ENCODE data around the gene PEX14.

The PEX14 gene

DNA sequence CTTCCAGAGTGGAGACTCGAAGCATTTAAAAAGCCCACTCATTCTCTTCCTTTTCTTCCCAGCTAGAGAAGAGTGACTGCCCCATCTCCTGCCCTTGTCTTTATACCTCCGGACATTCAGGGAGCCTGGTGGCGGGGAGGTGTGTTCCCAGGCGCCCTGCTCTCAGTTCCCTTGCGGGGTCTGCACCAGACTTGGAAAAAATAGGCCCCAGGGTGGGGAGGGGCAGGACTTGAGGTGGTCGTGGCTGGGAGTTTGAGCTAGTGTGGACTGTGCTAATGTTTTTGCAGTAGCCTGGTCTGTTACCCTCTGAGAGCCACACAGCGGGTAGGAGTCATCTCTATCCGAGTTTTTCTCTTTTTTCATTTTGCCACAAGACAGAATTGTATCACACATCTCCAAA lies 139.1 kb downstream of the PEX14 start:
- no peak overlapping the region for H3K9ac ChIP-seq (ENCODE audit: low read depth in 1 of 2, low read length in 2 of 2)
- H3K9me3 ChIP-seq (ENCODE audit: control insufficient read depth in 1 of 2, low read length in 2 of 2): no peaks in the 10 kb centered on the region
- no peak overlapping the region for H3K27ac ChIP-seq (ENCODE audit: low read depth, low read length)
- H3K27me3 ChIP-seq (ENCODE audit: control insufficient read depth in 1 of 2, insufficient read depth in 2 of 2, low read length in 2 of 2): no peaks in the 10 kb centered on the region
- H3K4me3 ChIP-seq (ENCODE audit: low read depth in 1 of 2, low read length in 2 of 2): no peak overlapping the region
- H3K36me3 ChIP-seq (ENCODE audit: control insufficient read depth in 1 of 2, insufficient read depth in 2 of 2, low read length in 2 of 2): peaks cover 6 to 17% of the 10 kb centered on the region in 2 donors
- no peaks in the 10 kb centered on the region for H3K4me1 ChIP-seq (ENCODE audit: control insufficient read depth in 1 of 2, insufficient read depth in 2 of 2, low read length in 2 of 2)

DNA sequence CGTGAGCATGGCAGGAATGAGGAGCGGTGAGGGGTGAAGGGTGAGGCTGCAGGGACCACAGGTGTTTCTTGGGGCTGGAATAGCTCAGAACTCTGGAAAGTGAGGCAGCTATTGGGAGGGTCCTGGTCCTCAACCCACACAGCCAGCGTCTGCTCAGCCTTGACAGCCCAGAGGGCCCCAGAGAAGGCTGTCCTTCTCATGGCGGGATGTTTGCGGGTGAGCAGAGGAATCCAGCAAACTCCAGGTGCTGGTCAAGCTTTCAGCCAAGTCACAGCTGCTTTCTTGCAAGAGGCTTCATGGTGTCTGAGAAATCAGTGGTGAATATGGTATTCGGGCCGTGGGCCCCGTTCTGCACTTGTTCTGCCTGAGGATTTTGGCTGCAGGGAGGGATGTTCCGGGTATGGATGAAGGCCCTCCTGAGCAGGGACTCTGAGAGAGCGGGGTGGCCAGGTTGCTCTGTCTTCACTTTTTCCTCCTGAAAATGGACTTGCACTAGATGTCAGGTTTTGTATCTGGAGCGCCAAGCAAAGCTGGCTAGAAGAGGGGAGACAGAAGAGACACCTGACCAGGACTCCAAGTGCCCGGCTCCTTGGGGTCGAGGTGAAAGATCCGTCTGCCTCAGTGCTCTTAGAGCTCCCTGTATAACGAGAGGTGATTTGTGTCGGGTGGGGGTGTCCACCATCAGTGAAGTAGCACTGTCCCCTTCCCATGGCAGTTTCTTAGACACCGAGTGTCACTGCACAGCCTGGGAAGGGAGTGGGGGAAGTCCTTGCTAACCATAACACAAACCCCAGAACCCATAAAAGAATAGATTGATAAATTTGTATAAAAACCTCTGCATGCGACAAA lies 139.9 kb downstream of the PEX14 start:
- no peaks in the 10 kb centered on the region for H3K4me1 ChIP-seq (ENCODE audit: control insufficient read depth in 1 of 2, insufficient read depth in 2 of 2, low read length in 2 of 2)
- no peak overlapping the region for H3K9ac ChIP-seq (ENCODE audit: low read depth in 1 of 2, low read length in 2 of 2)
- H3K36me3 ChIP-seq (ENCODE audit: control insufficient read depth in 1 of 2, insufficient read depth in 2 of 2, low read length in 2 of 2): peaks cover 9 to 19% of the 10 kb centered on the region in 2 donors
- no peaks in the 10 kb centered on the region for H3K9me3 ChIP-seq (ENCODE audit: control insufficient read depth in 1 of 2, low read length in 2 of 2)
- no peak overlapping the region for H3K27ac ChIP-seq (ENCODE audit: low read depth, low read length)
- no peak overlapping the region for H3K4me3 ChIP-seq (ENCODE audit: low read depth in 1 of 2, low read length in 2 of 2)
- H3K27me3 ChIP-seq (ENCODE audit: control insufficient read depth in 1 of 2, insufficient read depth in 2 of 2, low read length in 2 of 2): no peaks in the 10 kb centered on the region

DNA sequence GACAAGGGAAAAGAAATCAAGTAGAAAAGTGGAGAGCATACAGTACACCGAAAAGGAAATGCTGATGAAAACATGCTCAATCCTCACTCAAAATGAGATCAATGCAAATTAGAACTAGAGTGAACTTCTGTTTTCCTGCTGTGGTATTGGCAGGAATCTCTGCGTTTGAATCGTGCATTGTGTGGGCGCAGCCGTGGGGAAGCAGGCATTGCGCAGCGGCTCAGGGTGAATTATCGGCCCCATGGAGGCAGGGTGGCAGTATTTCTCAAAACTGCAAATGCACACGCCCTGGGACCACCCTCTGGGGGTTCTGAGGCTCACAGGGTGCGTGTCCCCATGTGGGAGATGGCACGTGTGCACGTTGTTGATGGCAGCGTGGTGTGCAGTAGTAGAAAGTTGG lies 140.6 kb downstream of the PEX14 start:
- Histone ChIP-seq H3K9me3 (ENCODE audit: control insufficient read depth in 1 of 2, low read length in 2 of 2) (no peaks in the 10 kb centered on the region), H3K4me3 (ENCODE audit: low read depth in 1 of 2, low read length in 2 of 2) (no peak overlapping the region), H3K36me3 (ENCODE audit: control insufficient read depth in 1 of 2, insufficient read depth in 2 of 2, low read length in 2 of 2) (peaks cover 9 to 19% of the 10 kb centered on the region in 2 donors), H3K4me1 (ENCODE audit: control insufficient read depth in 1 of 2, insufficient read depth in 2 of 2, low read length in 2 of 2) (no peaks in the 10 kb centered on the region), H3K9ac (ENCODE audit: low read depth in 1 of 2, low read length in 2 of 2) (no peak overlapping the region), H3K27me3 (ENCODE audit: control insufficient read depth in 1 of 2, insufficient read depth in 2 of 2, low read length in 2 of 2) (no peaks in the 10 kb centered on the region), H3K27ac (ENCODE audit: low read depth, low read length) (no peak overlapping the region)

- H3K27ac ChIP-seq (ENCODE audit: low read depth, low read length): no peak overlapping the region
- no peak overlapping the region for H3K9ac ChIP-seq (ENCODE audit: low read depth in 1 of 2, low read length in 2 of 2)
- H3K36me3 ChIP-seq (ENCODE audit: control insufficient read depth in 1 of 2, insufficient read depth in 2 of 2, low read length in 2 of 2): peaks cover 9 to 19% of the 10 kb centered on the region in 2 donors
Observed at GRCh38 chr1:10615932-10616671, 141.4 kb downstream of the PEX14 start.

GRCh38 chr1:10616696-10617095 lies 141.9 kb downstream of the PEX14 start:
- H3K4me1 ChIP-seq (ENCODE audit: control insufficient read depth in 1 of 2, insufficient read depth in 2 of 2, low read length in 2 of 2): no peaks in the 10 kb centered on the region
- H3K9me3 ChIP-seq (ENCODE audit: control insufficient read depth in 1 of 2, low read length in 2 of 2): no peaks in the 10 kb centered on the region
- no peak overlapping the region for H3K9ac ChIP-seq (ENCODE audit: low read depth in 1 of 2, low read length in 2 of 2)
- no peak overlapping the region for H3K27ac ChIP-seq (ENCODE audit: low read depth, low read length)
- H3K4me3 ChIP-seq (ENCODE audit: low read depth in 1 of 2, low read length in 2 of 2): no peak overlapping the region
- H3K36me3 ChIP-seq (ENCODE audit: control insufficient read depth in 1 of 2, insufficient read depth in 2 of 2, low read length in 2 of 2): peaks cover 9 to 21% of the 10 kb centered on the region in 2 donors
- H3K27me3 ChIP-seq (ENCODE audit: control insufficient read depth in 1 of 2, insufficient read depth in 2 of 2, low read length in 2 of 2): no peaks in the 10 kb centered on the region

More at GRCh38 chr1:10615932-10616671, 141.4 kb downstream of the PEX14 start:
- H3K4me1 ChIP-seq (ENCODE audit: control insufficient read depth in 1 of 2, insufficient read depth in 2 of 2, low read length in 2 of 2): no peaks in the 10 kb centered on the region
- no peak overlapping the region for H3K4me3 ChIP-seq (ENCODE audit: low read depth in 1 of 2, low read length in 2 of 2)
- H3K27me3 ChIP-seq (ENCODE audit: control insufficient read depth in 1 of 2, insufficient read depth in 2 of 2, low read length in 2 of 2): no peaks in the 10 kb centered on the region
- no peaks in the 10 kb centered on the region for H3K9me3 ChIP-seq (ENCODE audit: control insufficient read depth in 1 of 2, low read length in 2 of 2)

DNA sequence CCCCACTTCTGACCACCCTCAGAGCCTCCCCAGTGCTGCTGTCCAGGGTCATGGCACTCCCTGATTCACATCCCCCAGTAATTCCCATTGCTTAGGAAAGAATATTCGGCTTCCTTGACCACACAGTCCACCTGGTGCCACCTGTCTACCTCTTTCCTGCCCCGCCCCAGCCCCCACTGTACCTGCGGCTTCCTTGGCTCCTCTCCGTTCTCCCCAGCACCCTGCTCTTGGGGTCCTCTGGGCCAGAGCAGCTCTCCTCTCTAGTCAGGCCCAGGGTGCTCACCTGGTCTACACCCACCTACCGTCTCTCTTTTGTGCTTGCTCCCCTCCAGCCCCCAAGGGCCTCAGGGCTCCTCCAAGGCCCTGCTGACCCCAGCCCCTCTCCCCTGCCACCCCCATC lies 142.6 kb downstream of the PEX14 start:
- no peaks in the 10 kb centered on the region for H3K9me3 ChIP-seq (ENCODE audit: control insufficient read depth in 1 of 2, low read length in 2 of 2)
- peaks cover 13 to 27% of the 10 kb centered on the region in 2 donors for H3K36me3 ChIP-seq (ENCODE audit: control insufficient read depth in 1 of 2, insufficient read depth in 2 of 2, low read length in 2 of 2)
- H3K4me1 ChIP-seq (ENCODE audit: control insufficient read depth in 1 of 2, insufficient read depth in 2 of 2, low read length in 2 of 2): no peaks in the 10 kb centered on the region
- H3K27me3 ChIP-seq (ENCODE audit: control insufficient read depth in 1 of 2, insufficient read depth in 2 of 2, low read length in 2 of 2): no peaks in the 10 kb centered on the region
- H3K4me3 ChIP-seq (ENCODE audit: low read depth in 1 of 2, low read length in 2 of 2): no peak overlapping the region
- H3K27ac ChIP-seq (ENCODE audit: low read depth, low read length): no peak overlapping the region
- no peak overlapping the region for H3K9ac ChIP-seq (ENCODE audit: low read depth in 1 of 2, low read length in 2 of 2)

DNA sequence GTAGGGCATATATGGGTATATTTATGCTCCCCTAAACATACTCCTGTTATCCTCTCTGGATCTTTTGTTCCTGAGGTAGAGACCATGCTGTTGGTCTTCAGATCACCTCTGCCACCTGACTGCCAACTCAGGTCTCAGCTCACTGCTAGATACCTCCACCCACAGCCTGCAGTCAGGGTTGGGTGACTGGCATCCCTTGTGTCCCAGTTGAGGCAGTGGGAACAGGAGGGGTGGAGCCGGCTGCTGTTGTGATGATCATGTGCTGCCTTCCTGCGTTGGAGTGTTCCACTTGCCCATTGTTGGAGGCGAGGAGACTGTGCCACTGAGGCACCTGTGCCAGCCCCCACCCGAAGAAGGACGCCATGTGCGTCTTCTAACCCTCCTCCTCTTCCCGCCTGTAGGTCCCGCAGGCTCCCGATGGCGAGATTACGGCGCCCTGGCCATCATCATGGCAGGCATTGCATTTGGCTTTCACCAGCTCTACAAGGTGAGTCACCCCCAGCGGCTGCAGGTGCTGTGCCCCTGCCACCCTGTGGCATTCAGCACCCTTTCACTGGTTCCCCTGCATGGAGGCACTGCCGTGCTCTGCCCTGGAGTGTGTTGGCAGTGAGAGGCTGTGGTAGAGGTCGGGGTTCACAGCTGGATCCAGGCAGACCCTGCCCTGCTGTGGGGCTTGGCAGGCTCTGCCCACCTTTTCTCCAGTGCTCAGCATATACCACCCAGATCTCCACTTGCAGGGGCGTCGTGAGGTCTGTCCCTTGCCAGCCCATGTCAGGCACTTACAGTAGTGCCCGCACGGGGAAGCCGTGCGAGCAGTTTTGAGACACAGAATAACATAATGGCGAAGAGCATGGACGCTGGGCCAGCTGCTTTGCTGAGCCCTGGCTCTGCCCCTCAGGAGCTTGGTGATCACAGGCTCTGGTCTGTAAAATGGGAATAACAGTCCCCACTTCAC lies 143.5 kb downstream of the PEX14 start:
- no peaks in the 10 kb centered on the region for H3K4me1 ChIP-seq (ENCODE audit: control insufficient read depth in 1 of 2, insufficient read depth in 2 of 2, low read length in 2 of 2)
- H3K27me3 ChIP-seq (ENCODE audit: control insufficient read depth in 1 of 2, insufficient read depth in 2 of 2, low read length in 2 of 2): no peaks in the 10 kb centered on the region
- no peak overlapping the region for H3K9ac ChIP-seq (ENCODE audit: low read depth in 1 of 2, low read length in 2 of 2)
- no peaks in the 10 kb centered on the region for H3K9me3 ChIP-seq (ENCODE audit: control insufficient read depth in 1 of 2, low read length in 2 of 2)
- no peak overlapping the region for H3K4me3 ChIP-seq (ENCODE audit: low read depth in 1 of 2, low read length in 2 of 2)
- H3K36me3 ChIP-seq (ENCODE audit: control insufficient read depth in 1 of 2, insufficient read depth in 2 of 2, low read length in 2 of 2): peaks cover 13 to 26% of the 10 kb centered on the region in 2 donors
- no peak overlapping the region for H3K27ac ChIP-seq (ENCODE audit: low read depth, low read length)

GRCh38 chr1:10620776-10621175 lies 146.0 kb downstream of the PEX14 start:
- H3K4me1 ChIP-seq (ENCODE audit: control insufficient read depth in 1 of 2, insufficient read depth in 2 of 2, low read length in 2 of 2): no peaks in the 10 kb centered on the region
- no peak overlapping the region for H3K9ac ChIP-seq (ENCODE audit: low read depth in 1 of 2, low read length in 2 of 2)
- H3K27ac ChIP-seq (ENCODE audit: low read depth, low read length): no peak overlapping the region
- no peaks in the 10 kb centered on the region for H3K9me3 ChIP-seq (ENCODE audit: control insufficient read depth in 1 of 2, low read length in 2 of 2)
- no peak overlapping the region for H3K4me3 ChIP-seq (ENCODE audit: low read depth in 1 of 2, low read length in 2 of 2)
- no peaks in the 10 kb centered on the region for H3K27me3 ChIP-seq (ENCODE audit: control insufficient read depth in 1 of 2, insufficient read depth in 2 of 2, low read length in 2 of 2)
- peaks cover 21 to 39% of the 10 kb centered on the region in 2 donors for H3K36me3 ChIP-seq (ENCODE audit: control insufficient read depth in 1 of 2, insufficient read depth in 2 of 2, low read length in 2 of 2)

- peaks cover 21 to 45% of the 10 kb centered on the region in 2 donors for H3K36me3 ChIP-seq (ENCODE audit: control insufficient read depth in 1 of 2, insufficient read depth in 2 of 2, low read length in 2 of 2)
- no peaks in the 10 kb centered on the region for H3K9me3 ChIP-seq (ENCODE audit: control insufficient read depth in 1 of 2, low read length in 2 of 2)
- no peak overlapping the region for H3K27ac ChIP-seq (ENCODE audit: low read depth, low read length)
- no peaks in the 10 kb centered on the region for H3K27me3 ChIP-seq (ENCODE audit: control insufficient read depth in 1 of 2, insufficient read depth in 2 of 2, low read length in 2 of 2)
- H3K4me3 ChIP-seq (ENCODE audit: low read depth in 1 of 2, low read length in 2 of 2): no peak overlapping the region
- no peak overlapping the region for H3K9ac ChIP-seq (ENCODE audit: low read depth in 1 of 2, low read length in 2 of 2)
- no peaks in the 10 kb centered on the region for H3K4me1 ChIP-seq (ENCODE audit: control insufficient read depth in 1 of 2, insufficient read depth in 2 of 2, low read length in 2 of 2)
Observed at GRCh38 chr1:10621906-10622305, 147.2 kb downstream of the PEX14 start.
